HPDE6-E6E7 (cell line): ENCODE measurements around the gene PPP1R13L.

ENCODE experiments used
- DNase-seq: peaks from one replicate; pipeline ENCODE4 v3.0.0; 2011; ENCODE audit warnings: missing footprints; ENCODE audit errors: extremely low spot score

PPP1R13L gene

DNA sequence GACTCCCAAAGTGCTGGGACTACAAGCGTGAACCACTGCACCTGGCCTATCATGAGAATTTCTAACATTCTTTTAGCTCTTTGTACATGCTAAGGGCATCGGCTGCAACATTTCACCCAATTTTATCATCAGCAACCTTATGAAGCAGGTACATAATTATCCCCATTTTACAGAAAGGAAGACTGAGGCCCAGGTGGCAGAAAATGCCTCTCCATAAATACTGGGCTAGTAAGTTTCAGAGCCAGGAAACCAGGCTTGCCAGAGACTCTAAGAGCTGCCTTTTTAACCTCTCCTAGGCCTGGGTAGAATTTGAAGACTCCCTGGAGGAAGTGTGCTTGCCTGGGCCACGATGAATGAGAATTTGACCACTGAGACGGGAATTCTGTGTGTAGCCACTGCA is 36.7 kb downstream of the PPP1R13L start:
- no peak for DNase-seq

GRCh38 chr19:45364696-45365095 is 40.2 kb downstream of the PPP1R13L start:
- DNase-seq: no peak

DNA sequence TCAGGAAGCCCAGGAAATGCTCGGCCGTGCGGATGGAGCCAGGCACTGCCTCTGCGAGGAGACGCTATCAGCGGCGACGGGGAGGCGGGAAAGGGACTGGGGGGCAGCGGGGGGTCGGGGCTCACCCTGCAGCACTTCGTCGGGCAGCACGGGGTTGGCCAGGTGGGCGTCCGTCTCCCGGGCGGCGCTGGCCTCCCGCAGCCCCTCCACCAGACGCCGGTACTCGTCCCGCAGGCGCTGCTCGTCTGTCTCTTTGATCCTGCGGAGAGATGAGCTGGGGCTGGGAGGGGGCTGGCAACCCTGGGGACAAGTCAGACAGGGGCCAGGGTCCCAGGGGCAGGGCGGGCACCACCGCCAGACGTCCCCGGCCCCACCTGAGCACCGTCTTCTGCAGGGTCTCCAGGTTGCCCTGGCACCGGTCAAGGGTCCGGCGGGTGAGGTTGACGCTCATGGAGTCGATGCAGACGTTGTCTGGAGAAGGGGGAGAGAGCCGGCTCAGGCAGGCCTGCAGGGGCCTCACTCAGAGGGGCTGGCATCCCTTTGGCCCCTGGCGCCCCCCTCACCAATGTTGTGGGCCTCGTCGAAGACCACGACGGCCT is 40.9 kb downstream of the PPP1R13L start:
- no peak for DNase-seq

- no peak for DNase-seq
These were observed 42.6 kb downstream of the PPP1R13L start for GRCh38 chr19:45362291-45362690.

DNA sequence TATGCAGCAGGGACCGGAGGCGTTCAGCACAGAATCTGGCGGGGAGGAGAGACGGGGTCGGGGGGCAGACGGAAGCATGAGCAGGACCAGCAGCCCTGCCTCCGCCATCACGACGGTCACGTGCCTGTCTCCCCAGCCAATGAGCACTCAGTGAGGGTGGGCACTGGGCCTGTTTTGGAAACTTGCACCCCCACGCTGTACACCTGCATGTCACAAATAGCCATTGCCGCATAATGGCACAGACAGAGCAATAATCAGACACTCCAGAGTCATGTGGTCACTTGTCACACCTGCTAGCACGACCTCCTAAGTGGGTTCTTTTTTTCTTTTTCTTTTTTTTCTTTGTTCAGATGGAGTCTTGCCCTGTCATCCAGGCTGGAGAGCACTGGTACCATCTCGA is 43.3 kb downstream of the PPP1R13L start:
- no peak for DNase-seq

- DNase-seq: no peak
These were observed 46.6 kb downstream of the PPP1R13L start for GRCh38 chr19:45358213-45358792.

GRCh38 chr19:45357445-45357783 is 47.5 kb downstream of the PPP1R13L start:
- no peak for DNase-seq

DNA sequence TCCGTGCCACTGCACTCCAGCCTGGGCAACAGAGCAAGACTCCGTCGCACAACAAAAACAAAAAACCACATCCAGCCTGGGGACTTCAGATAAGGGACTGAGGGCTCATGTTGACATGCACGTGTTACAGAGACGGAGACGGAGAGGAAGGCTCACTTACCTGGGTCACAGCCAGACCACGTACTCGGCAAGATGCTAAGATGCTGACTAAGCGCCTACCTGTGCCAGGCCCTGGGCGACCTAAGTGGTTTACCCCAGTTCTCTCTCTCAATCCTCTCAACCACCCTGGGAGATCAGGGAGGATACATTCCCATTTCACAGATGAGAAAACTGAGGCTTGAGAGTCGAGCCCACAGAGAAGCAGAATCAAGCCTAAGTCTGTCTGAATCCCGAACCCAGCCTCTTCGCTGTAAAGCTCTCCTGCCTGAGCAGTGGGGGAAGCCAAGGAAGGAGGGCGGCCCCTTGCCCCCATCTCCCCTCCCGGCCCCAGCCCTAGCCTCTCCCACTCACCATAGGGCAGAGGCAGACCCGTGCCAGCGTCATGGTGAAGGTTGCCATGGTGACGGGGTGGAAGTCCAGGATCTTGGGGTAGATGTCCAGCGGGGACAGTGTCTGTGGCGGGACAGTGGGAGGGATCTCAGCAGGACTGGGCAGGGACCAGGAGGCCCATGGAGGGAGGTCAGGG is 48.0 kb downstream of the PPP1R13L start:
- DNase-seq: no peak

DNA sequence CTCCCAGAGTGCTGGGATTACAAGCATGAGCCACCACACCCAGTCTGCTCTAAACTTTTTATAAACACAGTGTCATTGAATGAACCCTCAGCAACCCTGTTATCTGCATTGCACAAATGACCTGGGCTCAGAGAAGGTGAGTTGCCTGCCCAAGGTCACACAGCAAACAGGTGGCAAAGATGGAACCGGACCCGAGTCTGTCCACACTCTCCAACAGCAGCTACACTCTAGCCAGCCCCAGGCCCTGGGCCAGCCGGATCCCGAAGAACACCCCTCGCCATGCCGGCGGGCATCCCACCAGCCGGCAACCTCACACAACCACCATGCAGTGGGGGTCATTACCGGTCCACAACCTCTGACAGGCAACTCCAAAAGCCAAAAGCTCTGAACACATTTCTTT is 49.0 kb downstream of the PPP1R13L start:
- DNase-seq: no peak

GRCh38 chr19:45355402-45355801 is 49.5 kb downstream of the PPP1R13L start:
- no peak for DNase-seq

- DNase-seq: no peak
These were observed 50.5 kb downstream of the PPP1R13L start for GRCh38 chr19:45354241-45354842.

- no peak for DNase-seq
These were observed 51.7 kb downstream of the PPP1R13L start for GRCh38 chr19:45352914-45353796.

GRCh38 chr19:45352471-45352870 is 52.4 kb downstream of the PPP1R13L start:
- DNase-seq: no peak

DNA sequence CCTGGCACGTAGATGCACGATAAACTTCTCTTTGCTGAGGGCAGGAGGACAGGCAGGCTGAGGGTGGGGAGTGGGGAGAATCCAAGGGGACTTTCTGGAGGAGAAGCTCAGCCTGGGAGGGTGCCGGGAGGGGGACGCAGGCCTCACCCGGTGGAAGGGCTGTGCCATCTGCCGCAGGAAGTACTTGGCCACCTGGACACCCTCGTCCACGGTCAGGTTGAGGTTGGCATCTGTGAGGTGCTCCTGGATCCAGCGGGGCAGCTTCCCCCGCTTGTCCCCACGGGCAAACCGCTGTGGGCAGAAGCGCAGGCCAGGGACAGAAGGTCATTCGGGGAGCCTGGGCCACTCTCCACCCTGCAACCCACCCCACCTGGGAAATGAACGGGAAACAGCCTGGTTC is 52.8 kb downstream of the PPP1R13L start:
- DNase-seq: no peak

- DNase-seq: no peak
These were observed 53.4 kb downstream of the PPP1R13L start for GRCh38 chr19:45351401-45351952.

- DNase-seq: no peak
These were observed 54.3 kb downstream of the PPP1R13L start for GRCh38 chr19:45350477-45351058.

DNA sequence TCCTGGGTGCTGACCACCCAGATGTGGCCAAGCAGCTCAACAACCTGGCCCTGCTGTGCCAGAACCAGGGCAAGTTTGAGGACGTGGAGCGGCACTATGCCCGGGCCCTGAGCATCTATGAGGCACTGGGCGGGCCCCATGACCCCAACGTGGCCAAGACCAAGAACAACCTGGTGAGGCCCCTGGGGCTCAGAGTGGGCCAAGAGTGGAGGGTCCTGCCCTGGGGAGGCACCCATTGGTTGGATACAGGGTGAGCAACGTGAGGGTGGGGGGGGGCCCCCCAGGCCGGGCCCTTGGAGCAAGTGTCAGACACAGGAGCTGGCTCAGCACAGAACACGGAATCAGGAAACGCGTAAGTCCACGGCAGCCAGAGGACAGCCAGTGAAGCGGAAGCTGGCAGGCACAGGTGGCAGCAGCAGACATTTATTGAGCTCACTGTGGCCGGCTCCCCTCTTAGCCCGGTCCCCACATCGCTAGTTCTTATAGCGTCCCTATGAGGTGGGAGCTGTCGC is 55.4 kb downstream of the PPP1R13L start:
- no peak for DNase-seq

DNA sequence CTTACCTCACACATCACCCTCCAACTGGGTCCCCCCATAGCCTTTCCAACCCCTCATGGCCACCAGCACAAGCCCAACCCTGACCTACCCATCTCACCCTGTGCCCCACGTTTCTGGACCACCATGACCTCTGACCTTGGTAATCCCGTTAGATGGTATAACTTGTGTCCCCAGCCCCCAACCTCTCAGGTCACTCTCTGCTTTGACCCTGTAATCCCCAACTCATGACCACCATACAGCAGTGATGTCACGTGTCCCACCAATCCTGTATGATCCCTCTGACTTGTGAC is 55.8 kb downstream of the PPP1R13L start:
- DNase-seq: no peak

GRCh38 chr19:45348367-45349125 is 56.3 kb downstream of the PPP1R13L start:
- no peak for DNase-seq

DNA sequence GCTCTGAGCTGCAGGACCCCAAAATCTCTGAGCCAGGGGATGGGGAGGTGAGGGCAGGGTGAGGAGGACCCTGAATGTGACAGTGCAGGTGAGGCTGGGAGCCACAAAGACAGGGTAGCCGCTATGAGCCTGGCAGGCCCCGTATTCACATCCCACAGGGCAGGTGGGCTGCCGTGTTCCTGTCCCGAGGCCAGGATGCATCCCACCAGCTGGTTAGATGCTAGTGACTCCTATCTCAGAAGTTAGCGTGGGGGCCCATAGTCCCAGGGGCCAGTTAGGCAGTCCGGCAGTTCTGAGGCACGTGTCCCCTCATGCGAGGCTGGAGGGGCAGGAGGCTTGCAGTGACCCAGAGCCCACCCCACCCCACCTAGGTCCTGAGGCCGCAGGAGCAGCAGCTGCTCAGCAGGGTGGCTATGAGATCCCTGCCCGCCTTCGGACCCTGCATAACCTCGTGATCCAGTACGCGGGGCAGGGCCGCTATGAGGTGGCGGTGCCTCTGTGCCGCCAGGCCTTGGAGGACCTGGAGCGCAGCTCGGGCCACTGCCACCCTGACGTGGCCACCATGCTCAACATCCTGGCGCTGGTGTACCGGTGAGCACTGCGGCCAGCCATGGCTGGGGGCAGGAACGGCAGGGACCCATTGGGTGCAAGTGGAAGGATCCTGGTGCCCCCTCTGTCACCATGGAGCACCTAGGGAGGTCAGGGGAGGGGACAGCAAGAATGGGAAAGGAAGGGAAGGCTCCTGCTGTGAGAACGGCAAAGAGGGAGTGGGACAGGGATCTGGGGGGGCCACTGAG is 57.1 kb downstream of the PPP1R13L start:
- no peak for DNase-seq
